ENCODE measurements around the gene TANK.

- TF ChIP-seq CTCF (IDR thresholded peaks at IDR 0.05; ENCODE audit: insufficient read depth, low read length, poor library complexity, severe bottlenecking) (no peak), EZH2phosphoT487 (conservative IDR thresholded peaks at IDR 0.05; ENCODE audit: low read length) (no peak)
These were observed 38.6 kb upstream of the TANK start for GRCh38 chr2:161121622-161122021.

Measured in SU-DHL-6 (cell line).